ENCODE data around the gene PIK3CB.
"Not testable (repeated sequence)": the region's sequence is repeated elsewhere in the genome, so short reads cannot be mapped to it uniquely, and the experiment has no call there.

The PIK3CB gene

GRCh38 chr3:138799822-138800221 lies 34.9 kb downstream of the PIK3CB start:
- TF ChIP-seq CTCF (IDR thresholded peaks at IDR 0.05): no peak
- TF ChIP-seq ZFX (IDR thresholded peaks at IDR 0.05; ENCODE audit: borderline replicate concordance): no peak
- H3K27ac ChIP-seq: no peak overlapping the region

- no peak for TF ChIP-seq ZFX (IDR thresholded peaks at IDR 0.05; ENCODE audit: borderline replicate concordance)
- no peak for TF ChIP-seq CTCF (IDR thresholded peaks at IDR 0.05)
- H3K27ac ChIP-seq: no peak overlapping the region
Measured at GRCh38 chr3:138797508-138798038, 37.2 kb downstream of the PIK3CB start.

- no peak overlapping the region for H3K27ac ChIP-seq
Measured at GRCh38 chr3:138796761-138797160, 38.0 kb downstream of the PIK3CB start.

GRCh38 chr3:138786788-138787271 lies 47.9 kb downstream of the PIK3CB start:
- TF ChIP-seq ZFX (IDR thresholded peaks at IDR 0.05; ENCODE audit: borderline replicate concordance) (no peak), CTCF (IDR thresholded peaks at IDR 0.05) (no peak)
- 0 out of 2 replicates have a peak overlapping the region, but pooled peaks have one; percentile 3 for H3K27ac ChIP-seq

More at GRCh38 chr3:138796761-138797160, 38.0 kb downstream of the PIK3CB start:
- TF ChIP-seq CTCF (IDR thresholded peaks at IDR 0.05): no peak
- TF ChIP-seq ZFX (IDR thresholded peaks at IDR 0.05; ENCODE audit: borderline replicate concordance): no peak

- TF ChIP-seq ZFX (IDR thresholded peaks at IDR 0.05; ENCODE audit: borderline replicate concordance): no peak
- TF ChIP-seq CTCF (IDR thresholded peaks at IDR 0.05): no peak
- H3K27ac ChIP-seq: no peak overlapping the region
Measured at GRCh38 chr3:138785951-138786350, 48.8 kb downstream of the PIK3CB start.

GRCh38 chr3:138785362-138785857 lies 49.3 kb downstream of the PIK3CB start:
- not testable (repeated sequence) for H3K27ac ChIP-seq

- TF ChIP-seq CTCF (IDR thresholded peaks at IDR 0.05) (no peak), ZFX (IDR thresholded peaks at IDR 0.05; ENCODE audit: borderline replicate concordance) (no peak)
- no peak overlapping the region for H3K27ac ChIP-seq
Measured at GRCh38 chr3:138782755-138783154, 52.0 kb downstream of the PIK3CB start.

GRCh38 chr3:138781012-138781470 lies 53.7 kb downstream of the PIK3CB start:
- TF ChIP-seq ZFX (IDR thresholded peaks at IDR 0.05; ENCODE audit: borderline replicate concordance) (no peak), CTCF (IDR thresholded peaks at IDR 0.05) (no peak)
- no peak overlapping the region for H3K27ac ChIP-seq

Measured in 22Rv1 (cell line).